HG03196 (cell line): ENCODE results near the gene ELOVL5.
"Not testable (repeated sequence)": the region's sequence is repeated elsewhere in the genome, so short reads cannot be mapped to it uniquely, and the experiment has no call there.

Source experiments
- ATAC-seq: cut with Tn5 transposase; IDR thresholded peaks from one replicate; pipeline ENCODE4 v1.9.1; 2021; ENCODE audit not compliant: unreplicated experiment

Gene ELOVL5

GRCh38 chr6:53306217-53306616 lies 42.5 kb downstream of the ELOVL5 start:
- ATAC-seq = not testable (repeated sequence)

DNA sequence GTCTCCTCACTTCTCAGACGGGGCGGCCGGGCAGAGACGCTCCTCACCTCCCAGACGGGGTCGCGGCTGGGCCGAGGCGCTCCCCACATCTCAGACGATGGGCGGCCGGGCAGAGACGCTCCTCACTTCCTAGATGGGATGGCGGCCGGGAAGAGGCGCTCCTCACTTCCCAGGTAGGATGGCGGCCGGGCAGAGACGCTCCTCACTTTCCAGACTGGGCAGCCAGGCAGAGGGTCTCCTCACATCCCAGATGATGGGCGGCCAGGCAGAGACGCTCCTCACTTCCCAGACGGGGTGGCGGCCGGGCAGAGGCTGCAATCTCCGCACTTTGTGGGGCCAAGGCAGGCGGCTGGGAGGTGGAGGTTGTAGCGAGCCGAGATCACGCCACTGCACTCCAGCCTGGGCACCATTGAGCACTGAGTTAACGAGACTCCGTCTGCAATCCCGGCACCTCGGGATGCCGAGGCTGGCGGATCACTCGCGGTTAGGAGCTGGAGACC lies 43.2 kb downstream of the ELOVL5 start:
- not testable (repeated sequence) for ATAC-seq

DNA sequence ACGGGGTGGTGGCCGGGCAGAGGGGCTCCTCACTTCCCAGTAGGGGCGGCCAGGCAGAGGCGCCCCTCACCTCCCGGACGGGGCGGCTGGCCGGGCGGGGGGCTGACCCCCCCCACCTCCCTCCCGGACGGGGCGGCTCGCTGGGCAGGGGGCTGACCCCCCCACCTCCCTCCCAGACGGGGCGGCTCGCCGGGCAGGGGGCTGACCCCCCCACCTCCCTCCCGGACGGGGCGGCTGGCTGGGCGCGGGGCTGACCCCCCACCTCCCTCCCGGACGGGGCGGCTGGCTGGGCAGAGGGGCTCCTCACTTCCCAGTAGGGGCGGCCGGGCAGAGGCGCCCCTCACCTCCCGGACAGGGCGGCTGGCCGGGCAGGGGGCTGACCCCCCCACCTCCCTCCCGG lies 43.8 kb downstream of the ELOVL5 start:
- ATAC-seq = not testable (repeated sequence)

DNA sequence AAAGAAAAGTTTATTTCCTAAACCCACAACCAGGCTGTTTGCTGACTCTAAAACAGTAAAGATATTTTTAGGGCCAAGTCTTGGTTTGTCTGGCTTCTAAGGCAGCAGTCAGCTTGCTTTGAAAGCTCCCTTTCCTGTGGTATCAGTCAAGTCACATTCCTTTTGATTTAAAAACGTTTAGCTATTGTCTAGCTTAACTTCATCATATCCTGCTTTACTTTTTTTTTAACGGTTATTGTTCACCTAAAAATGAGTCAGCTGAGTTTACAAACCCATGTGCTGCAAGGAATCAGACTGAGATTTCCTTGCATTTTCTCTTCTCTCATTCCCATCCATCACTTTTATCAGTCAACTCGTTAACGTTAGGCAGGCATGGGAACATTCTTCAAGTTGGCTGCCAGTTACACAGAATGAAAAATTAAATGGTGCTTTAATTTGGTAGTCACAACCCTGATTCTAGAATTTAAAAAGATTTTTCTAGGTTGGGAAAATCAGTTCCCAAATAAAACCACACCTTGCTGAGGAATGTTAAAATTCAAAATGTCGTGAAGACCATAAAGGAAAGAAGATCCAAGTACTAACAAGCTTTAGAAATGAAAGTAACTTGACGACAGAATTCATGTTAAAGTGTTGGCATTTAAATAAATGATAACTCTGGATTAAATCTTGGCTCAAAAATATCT lies 45.9 kb downstream of the ELOVL5 start:
- ATAC-seq = no peak

GRCh38 chr6:53301801-53302537 lies 46.8 kb downstream of the ELOVL5 start:
- no peak for ATAC-seq

GRCh38 chr6:53300656-53301551 lies 47.8 kb downstream of the ELOVL5 start:
- ATAC-seq = no peak

DNA sequence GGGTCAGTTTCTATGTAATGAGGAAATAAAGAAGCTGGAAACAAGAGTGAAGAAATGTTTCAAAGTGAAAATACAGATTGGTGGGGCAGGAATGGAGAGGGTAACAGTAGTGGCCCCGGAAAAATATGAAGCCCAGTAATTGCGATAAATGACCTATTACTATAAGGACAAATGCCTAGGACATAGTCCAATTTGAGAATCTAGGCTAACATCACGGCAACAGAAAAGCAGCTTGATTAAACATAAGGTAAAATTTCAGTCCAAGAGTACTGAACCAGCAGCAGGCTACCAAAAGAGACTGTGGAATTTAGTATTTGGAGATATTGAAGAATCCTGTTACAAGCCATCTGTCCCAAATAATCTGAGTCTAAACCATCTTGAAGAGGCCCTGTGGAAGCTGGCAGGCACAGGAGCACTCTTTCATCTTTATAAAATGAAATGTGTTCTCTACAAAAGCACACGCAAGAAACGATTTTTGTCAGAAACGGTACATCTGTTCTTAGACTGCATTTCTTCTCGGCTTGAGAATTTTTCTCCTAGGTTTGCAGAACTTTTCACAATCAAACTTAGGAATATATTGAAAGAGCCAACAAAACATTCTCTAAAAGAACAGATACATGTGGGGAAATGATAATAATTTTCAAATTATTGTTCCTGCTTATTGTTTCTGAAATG lies 49.3 kb downstream of the ELOVL5 start:
- no peak for ATAC-seq

DNA sequence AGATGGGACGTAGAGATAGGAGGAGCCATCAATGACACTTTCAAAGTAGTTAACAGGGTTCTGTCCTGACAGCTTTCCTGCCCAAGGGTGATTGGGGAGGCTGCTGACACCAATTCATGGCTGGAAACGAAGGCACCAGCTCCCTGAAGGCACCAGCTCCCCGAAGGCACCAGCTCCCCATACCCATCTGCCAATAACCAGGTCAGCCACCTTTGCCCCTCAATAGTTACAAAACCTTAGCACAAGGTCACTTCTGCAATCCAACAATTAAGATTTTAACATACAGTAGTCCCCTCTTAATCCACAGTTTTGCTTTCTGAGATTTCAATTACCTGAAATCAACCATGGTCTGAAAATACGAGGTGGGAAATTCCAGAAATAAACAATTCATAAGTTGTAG lies 51.7 kb downstream of the ELOVL5 start:
- ATAC-seq = no peak

- no peak for ATAC-seq
Measured at GRCh38 chr6:53295176-53295575, 53.6 kb downstream of the ELOVL5 start.

DNA sequence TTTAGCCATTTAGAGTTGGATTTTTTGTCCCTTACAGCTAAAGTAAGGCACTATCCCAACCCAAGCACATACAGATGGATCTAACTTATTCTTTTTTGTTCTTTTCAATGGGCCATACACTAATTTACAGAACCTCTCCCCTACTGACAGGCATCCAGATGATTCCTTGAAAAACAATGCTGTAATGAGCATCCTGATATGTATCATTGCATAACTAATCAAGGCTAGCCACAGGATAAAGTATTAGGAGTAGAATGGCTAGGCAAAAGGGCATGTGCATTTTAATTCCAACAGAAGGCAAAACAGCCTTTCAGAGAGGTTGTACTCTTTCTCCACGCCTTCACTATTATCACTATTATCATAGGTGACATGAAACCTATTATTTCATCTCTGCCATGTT lies 54.1 kb downstream of the ELOVL5 start:
- no peak for ATAC-seq

DNA sequence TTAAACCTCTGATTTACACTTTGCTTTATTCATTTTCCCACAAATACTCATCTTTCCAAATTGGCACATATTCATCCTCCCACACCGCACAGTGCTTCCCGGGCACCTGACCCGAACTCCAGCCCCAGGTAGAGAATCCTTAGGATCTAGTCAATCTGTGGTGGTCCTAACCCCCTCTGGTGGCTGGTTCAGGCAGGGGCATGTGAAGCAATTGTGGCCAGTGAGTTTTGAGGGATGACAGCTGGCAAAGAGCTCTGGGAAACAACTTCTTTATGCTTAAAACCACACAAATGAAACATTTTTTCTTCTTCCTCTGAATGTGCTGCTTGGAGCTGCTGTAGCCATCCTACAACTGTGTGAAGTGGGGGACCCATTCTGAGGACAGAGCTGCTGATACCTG lies 54.7 kb downstream of the ELOVL5 start:
- ATAC-seq = no peak

DNA sequence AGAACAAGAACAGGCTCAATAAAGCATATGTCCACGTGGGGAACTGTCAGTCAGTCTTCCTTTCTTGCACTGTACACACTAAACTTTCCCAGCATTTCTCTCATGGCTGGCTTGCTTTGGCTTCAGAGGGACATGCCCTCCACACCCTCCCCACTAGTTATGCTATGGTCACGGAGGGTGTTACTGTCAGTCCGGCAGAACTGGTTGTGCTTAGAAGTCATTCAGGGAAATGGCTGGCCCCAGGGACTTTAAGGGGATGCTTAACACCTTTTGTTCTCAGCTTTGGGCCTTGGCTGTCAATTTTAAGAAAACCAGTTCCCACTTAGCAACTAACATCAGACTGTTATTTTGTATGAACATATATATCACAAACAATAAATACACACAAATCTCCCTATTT lies 55.1 kb downstream of the ELOVL5 start:
- ATAC-seq = no peak

DNA sequence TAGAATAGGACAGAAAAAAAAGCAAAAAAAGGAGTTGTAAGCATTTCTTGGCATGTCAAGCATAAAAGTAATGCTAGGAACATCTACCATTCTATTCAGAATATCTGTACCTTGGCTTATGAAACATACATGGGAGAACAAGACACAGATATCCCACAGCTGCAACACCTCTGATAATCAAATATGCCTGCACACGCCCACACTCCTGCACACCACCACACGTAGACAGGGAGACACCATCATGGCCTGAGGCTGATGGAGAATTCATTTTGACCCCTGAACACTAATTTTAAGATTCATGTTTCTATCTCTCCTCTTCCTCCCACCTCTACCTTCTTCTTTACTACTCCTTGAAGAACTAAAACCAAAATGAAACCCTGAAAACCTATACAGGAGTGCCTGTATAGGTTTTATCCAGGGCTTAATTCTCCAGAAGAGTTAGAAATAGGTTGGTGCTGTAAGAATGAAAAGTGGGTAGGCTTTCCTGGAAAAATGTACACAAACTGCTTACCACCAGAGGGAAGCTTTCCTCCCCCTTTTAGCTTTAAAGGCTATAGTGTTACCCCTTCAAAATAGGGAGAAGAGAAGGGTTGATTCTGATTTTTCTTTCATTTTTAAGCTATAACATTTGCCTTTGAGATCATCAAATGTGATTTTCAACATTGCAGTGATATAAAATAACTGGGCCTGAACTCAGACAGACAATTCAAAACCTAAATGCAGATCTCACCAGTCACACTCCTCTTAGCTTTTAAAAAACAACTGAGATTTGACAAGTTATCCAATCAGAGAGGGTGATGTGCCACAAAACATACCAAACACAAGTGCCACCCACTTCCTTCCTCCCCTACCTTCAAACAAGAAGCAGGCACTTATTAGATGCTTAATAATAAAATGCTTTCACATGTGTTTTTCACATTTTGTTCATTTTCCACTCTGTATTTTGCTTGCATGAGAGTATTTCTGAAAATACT lies 57.9 kb downstream of the ELOVL5 start:
- ATAC-seq = no peak

DNA sequence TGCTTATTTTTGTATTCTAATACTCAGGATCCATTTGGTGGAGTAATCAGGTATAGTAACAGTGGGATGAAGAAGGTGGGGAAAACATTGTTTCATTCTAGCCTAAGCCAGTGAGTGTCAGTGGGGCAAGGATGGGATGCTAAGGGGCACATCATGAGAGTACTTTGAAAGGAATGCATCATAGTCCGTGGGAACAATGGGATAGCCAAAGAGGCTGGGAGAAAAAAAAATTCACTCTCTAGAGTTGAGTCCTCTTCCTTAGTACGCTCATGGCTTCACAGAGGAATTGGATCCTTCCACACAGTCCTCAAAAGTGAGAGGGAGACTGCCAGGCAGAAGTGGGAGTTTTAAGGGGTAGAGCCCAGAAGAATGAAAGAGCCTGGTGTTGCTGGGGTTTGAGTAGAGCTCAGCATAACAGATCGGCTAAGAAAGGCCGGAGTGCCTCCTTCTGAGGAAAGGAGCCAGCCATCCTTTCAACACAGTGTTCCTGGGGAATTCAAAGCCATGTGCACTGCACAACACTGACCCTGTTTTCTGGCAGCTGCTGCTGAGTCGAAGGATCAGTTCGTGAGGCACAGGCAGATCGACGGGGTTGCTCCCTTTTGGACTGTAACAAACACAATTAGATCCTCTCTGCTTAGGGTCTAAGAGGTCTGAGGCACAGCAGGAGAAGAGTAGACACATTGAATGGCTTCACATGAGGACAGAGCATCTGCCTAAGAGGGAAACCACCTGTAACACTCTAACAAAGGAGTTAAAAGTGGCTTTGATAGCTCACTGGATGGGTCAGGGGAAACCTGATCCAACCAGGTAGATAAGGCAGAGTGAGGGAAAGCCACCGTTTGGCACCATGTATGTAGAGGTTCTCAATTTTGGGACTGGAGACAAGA lies 61.2 kb downstream of the ELOVL5 start:
- ATAC-seq = no peak

DNA sequence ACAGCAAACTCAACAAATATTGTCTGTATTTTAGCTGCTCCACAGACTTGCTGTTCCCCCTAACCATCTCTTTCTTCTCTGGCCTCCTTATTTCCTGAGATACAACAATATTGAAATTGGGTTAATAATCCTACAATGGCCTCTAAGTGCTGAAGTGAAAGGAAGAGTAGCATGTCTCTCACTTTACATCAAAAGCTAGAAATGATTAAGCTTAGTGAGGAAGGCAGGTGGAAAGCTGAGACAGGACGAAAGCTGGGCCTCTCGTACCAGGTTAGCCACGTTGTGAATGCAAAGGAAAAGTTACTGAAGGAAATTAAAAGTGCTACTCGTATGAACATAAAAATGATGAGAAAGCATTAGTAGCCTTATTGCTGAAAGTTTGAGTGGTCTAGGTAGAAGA lies 63.8 kb downstream of the ELOVL5 start:
- peak; percentile 78 for ATAC-seq

DNA sequence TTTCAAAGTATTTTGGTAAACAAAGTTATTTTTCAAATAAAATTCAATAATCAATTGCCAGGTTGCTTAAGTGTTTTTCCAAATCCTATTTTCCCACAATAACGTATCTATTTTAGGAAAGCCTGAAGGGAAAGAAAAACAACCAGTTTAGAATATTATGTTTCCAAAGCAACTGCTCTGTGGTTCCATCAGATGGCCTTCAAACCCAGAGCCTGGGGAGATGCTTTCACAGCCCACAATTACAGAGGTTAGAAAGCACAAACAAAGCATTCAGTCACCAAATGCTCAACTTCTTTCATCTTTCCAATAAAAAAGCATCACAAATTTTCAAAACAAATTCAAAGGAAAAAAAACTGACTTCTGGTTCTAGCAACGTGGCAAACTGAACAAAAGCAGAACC lies 66.0 kb downstream of the ELOVL5 start:
- ATAC-seq = no peak

GRCh38 chr6:53282234-53282633 lies 66.5 kb downstream of the ELOVL5 start:
- no peak for ATAC-seq

- peak; percentile 42 for ATAC-seq
Measured at GRCh38 chr6:53281518-53282215, 67.1 kb downstream of the ELOVL5 start.
